ENCODE data around the gene SLC8A3.

The SLC8A3 gene

DNA sequence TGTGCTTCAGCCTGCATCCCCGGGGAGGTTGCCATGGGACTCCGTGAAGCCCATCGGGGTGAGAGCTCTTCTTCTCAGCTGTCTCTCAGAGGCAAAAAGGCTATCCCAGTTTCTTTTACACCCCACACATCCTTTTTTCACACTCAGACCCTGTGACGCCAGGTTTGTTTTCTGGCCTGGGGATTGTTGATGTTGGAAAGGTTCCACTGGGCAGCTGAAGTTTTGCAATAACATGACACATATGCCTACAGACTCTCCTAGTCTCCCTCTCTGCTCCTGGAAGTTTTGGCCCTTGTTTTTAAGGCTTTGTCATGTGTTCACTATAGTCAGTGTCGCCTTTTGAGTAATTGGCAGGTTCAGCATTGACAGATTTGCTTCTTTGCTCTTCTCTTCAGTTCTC, 190.9 kb downstream of the SLC8A3 start:
- Histone ChIP-seq H3K27me3 (ENCODE audit: insufficient read depth, poor library complexity, severe bottlenecking) (no peaks in the 10 kb centered on the region), H3K4me3 (replicated peaks; ENCODE audit: insufficient read depth, low read length) (no peak overlapping the region), H3K27ac (replicated peaks) (no peak overlapping the region)
- no peak for DNase-seq (ENCODE audit: low read depth in 1 of 2, low spot score in 1 of 2)
- TF ChIP-seq GABPA (IDR thresholded peaks at IDR 0.05; ENCODE audit: low read depth) (no peak), POLR2AphosphoS5 (IDR thresholded peaks at IDR 0.05; ENCODE audit: low read depth) (no peak), CTCF (IDR thresholded peaks at IDR 0.05; ENCODE audit: insufficient read depth, low read length) (no peak), SPI1 (IDR thresholded peaks at IDR 0.05; ENCODE audit: borderline replicate concordance, low read depth) (no peak)
- TF ChIP-seq, protein P1, sequence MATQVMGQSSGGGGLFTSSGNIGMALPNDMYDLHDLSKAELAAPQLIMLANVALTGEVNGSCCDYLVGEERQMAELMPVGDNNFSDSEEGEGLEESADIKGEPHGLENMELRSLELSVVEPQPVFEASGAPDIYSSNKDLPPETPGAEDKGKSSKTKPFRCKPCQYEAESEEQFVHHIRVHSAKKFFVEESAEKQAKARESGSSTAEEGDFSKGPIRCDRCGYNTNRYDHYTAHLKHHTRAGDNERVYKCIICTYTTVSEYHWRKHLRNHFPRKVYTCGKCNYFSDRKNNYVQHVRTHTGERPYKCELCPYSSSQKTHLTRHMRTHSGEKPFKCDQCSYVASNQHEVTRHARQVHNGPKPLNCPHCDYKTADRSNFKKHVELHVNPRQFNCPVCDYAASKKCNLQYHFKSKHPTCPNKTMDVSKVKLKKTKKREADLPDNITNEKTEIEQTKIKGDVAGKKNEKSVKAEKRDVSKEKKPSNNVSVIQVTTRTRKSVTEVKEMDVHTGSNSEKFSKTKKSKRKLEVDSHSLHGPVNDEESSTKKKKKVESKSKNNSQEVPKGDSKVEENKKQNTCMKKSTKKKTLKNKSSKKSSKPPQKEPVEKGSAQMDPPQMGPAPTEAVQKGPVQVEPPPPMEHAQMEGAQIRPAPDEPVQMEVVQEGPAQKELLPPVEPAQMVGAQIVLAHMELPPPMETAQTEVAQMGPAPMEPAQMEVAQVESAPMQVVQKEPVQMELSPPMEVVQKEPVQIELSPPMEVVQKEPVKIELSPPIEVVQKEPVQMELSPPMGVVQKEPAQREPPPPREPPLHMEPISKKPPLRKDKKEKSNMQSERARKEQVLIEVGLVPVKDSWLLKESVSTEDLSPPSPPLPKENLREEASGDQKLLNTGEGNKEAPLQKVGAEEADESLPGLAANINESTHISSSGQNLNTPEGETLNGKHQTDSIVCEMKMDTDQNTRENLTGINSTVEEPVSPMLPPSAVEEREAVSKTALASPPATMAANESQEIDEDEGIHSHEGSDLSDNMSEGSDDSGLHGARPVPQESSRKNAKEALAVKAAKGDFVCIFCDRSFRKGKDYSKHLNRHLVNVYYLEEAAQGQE (IDR thresholded peaks at IDR 0.05; ENCODE audit: insufficient replicate concordance, low read depth) = no peak

DNA sequence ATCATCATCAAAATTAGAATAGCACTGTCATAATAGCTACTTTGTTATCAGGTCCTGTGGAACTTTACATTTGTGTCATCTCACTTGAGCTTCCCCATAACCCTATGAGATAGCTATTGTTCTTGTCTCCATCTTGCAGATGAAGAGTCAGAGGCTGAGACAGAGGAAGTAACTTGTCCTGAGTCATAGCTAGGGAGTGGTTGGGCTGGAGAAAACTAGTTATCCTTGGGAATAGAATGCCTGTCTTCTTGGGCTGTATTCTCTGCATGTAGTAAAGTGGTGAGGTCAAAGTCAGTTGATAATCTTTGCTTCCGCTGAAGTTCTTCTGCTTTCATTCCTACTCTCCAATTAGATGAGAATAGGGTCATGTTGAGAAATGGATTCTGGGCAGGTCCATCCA, 192.5 kb downstream of the SLC8A3 start:
- no peak overlapping the region for H3K4me3 ChIP-seq (replicated peaks; ENCODE audit: insufficient read depth, low read length)
- no peak for TF ChIP-seq CTCF (IDR thresholded peaks at IDR 0.05; ENCODE audit: insufficient read depth, low read length)
- no peak for TF ChIP-seq POLR2AphosphoS5 (IDR thresholded peaks at IDR 0.05; ENCODE audit: low read depth)
- TF ChIP-seq, protein P1 (IDR thresholded peaks at IDR 0.05; ENCODE audit: insufficient replicate concordance, low read depth) = no peak
- TF ChIP-seq GABPA (IDR thresholded peaks at IDR 0.05; ENCODE audit: low read depth) = no peak
- no peak for TF ChIP-seq SPI1 (IDR thresholded peaks at IDR 0.05; ENCODE audit: borderline replicate concordance, low read depth)
- no peaks in the 10 kb centered on the region for H3K27me3 ChIP-seq (ENCODE audit: insufficient read depth, poor library complexity, severe bottlenecking)
- no peak overlapping the region for H3K27ac ChIP-seq (replicated peaks)
- DNase-seq (ENCODE audit: low read depth in 1 of 2, low spot score in 1 of 2) = no peak

Measured in HL-60 (cell line).